H9 (cell line): ENCODE results near the gene PNPLA2. TPM values are rescaled to one million over a fixed set of nuclear protein-coding genes. Genes with fewer than 3 reads are reported as not detected.
A peak's percentile ranks its signal among the peaks of the same experiment; 100 is the strongest.

Experiments used
- DNase-seq: peaks from one replicate; pipeline ENCODE4 v3.0.0-alpha.2; 2017
- H2AFZ ChIP-seq: one replicate; pipeline ENCODE4 v1.6.1; 2013; ENCODE audit warnings: mild to moderate bottlenecking, low read length, control low read depth, moderate library complexity
- H2AK5ac ChIP-seq: 2 replicates; pipeline ENCODE4 v1.6.1; 2013; ENCODE audit warnings: low read length, control low read depth, mixed read lengths; ENCODE audit not compliant: insufficient read length
- H2BK120ac ChIP-seq: one replicate; pipeline ENCODE4 v1.6.1; 2013; ENCODE audit warnings: low read depth, mild to moderate bottlenecking, low read length, control low read depth, inconsistent platforms; ENCODE audit not compliant: poor library complexity, severe bottlenecking
- H2BK12ac ChIP-seq: 2 replicates; pipeline ENCODE4 v1.6.1; 2013; ENCODE audit warnings: low read length, control low read depth, mixed read lengths, low read depth; ENCODE audit not compliant: insufficient read length
- H2BK15ac ChIP-seq: 2 replicates; pipeline ENCODE4 v1.6.1; 2013; ENCODE audit warnings: low read depth, low read length, control low read depth
- H2BK20ac ChIP-seq: one replicate; pipeline ENCODE4 v1.6.1; 2013; ENCODE audit warnings: low read depth, mild to moderate bottlenecking, low read length, control low read depth, inconsistent platforms; ENCODE audit not compliant: poor library complexity, severe bottlenecking
- H2BK5ac ChIP-seq: 2 replicates; pipeline ENCODE4 v1.6.1; 2013; ENCODE audit warnings: low read length, control low read depth, mixed read lengths; ENCODE audit not compliant: insufficient read length
- H3K14ac ChIP-seq: 2 replicates; pipeline ENCODE4 v1.6.1; 2013; ENCODE audit warnings: low read length, control low read depth; ENCODE audit not compliant: insufficient read depth
- H3K18ac ChIP-seq: 2 replicates; pipeline ENCODE4 v1.6.1; 2013; ENCODE audit warnings: low read depth, mild to moderate bottlenecking, mixed read lengths, low read length, control low read depth; ENCODE audit not compliant: insufficient read length
- H3K23ac ChIP-seq: 2 replicates; pipeline ENCODE4 v1.6.1; 2013; ENCODE audit warnings: low read length, control low read depth, mixed read lengths, low read depth; ENCODE audit not compliant: insufficient read length
- H3K23me2 ChIP-seq: 2 replicates; pipeline ENCODE4 v1.6.1; 2013; ENCODE audit warnings: low read depth, mild to moderate bottlenecking, mixed read lengths, low read length, control low read depth; ENCODE audit not compliant: insufficient read length, poor library complexity, severe bottlenecking
- H3K27ac ChIP-seq: 2 replicates; pipeline ENCODE4 v1.5.1; 2013; ENCODE audit warnings: low read length, control low read depth, mixed read lengths, low read depth; ENCODE audit not compliant: insufficient read length
- H3K27me3 ChIP-seq: 2 replicates; pipeline ENCODE4 v1.6.1; 2013; ENCODE audit warnings: low read length, control low read depth, inconsistent platforms; ENCODE audit not compliant: insufficient read depth
- H3K4ac ChIP-seq: 2 replicates; pipeline ENCODE4 v1.6.1; 2013; ENCODE audit warnings: low read depth, mild to moderate bottlenecking, control low read depth, inconsistent platforms, low read length, moderate library complexity
- H3K4me1 ChIP-seq: 2 replicates; pipeline ENCODE4 v1.6.1; 2013; ENCODE audit warnings: low read length, control low read depth, inconsistent platforms; ENCODE audit not compliant: insufficient read depth
- H3K4me2 ChIP-seq: 2 replicates; pipeline ENCODE4 v1.6.1; 2013; ENCODE audit warnings: low read length, control low read depth, mixed read lengths; ENCODE audit not compliant: insufficient read length, insufficient read depth
- H3K56ac ChIP-seq: 2 replicates; pipeline ENCODE4 v1.6.1; 2013; ENCODE audit warnings: low read depth, mild to moderate bottlenecking, mixed read lengths, low read length, control low read depth; ENCODE audit not compliant: insufficient read length
- H3K79me1 ChIP-seq: 2 replicates; pipeline ENCODE4 v1.6.1; 2013; ENCODE audit warnings: low read depth, mild to moderate bottlenecking, moderate library complexity, low read length, control low read depth, inconsistent platforms; ENCODE audit not compliant: insufficient read depth, poor library complexity, severe bottlenecking
- H3K79me2 ChIP-seq: 2 replicates; pipeline ENCODE4 v1.6.1; 2013; ENCODE audit warnings: low read length, control low read depth, inconsistent platforms; ENCODE audit not compliant: insufficient read depth
- H3K9ac ChIP-seq: 2 replicates; pipeline ENCODE4 v1.6.1; 2013; ENCODE audit warnings: low read length, control low read depth, mixed read lengths; ENCODE audit not compliant: insufficient read length; ENCODE audit errors: extremely low read depth
- H3K9me3 ChIP-seq: one replicate; pipeline ENCODE4 v1.6.1; 2013; ENCODE audit warnings: low read depth, low read length, inconsistent platforms; ENCODE audit not compliant: control insufficient read depth
- H3T11ph ChIP-seq: one replicate; pipeline ENCODE4 v1.6.1; 2013; ENCODE audit warnings: mild to moderate bottlenecking, low read length, control low read depth, inconsistent platforms
- H4K20me1 ChIP-seq: one replicate; pipeline ENCODE4 v1.6.1; 2013; ENCODE audit not compliant: control insufficient read depth, insufficient read length, insufficient read depth
- H4K5ac ChIP-seq: 2 replicates; pipeline ENCODE4 v1.6.1; 2013; ENCODE audit warnings: low read depth, mild to moderate bottlenecking, mixed read lengths, low read length, control low read depth; ENCODE audit not compliant: insufficient read length
- H4K8ac ChIP-seq: replicated peaks from 2 replicates; pipeline ENCODE4 v1.6.1; 2013; ENCODE audit warnings: low read length, control low read depth, mixed read lengths, low read depth; ENCODE audit not compliant: insufficient read length
- H4K91ac ChIP-seq: 2 replicates; pipeline ENCODE4 v1.6.1; 2013; ENCODE audit warnings: low read depth, mild to moderate bottlenecking, moderate library complexity, mixed read lengths, low read length, control low read depth; ENCODE audit not compliant: insufficient read length
- H3K27ac Mint-ChIP-seq, 3 experiments: 2 replicates in 2 of 3; 3 replicates in 1 of 3; pipeline ENCODE4 v1.8.0; 2020 to 2021; ENCODE audit warnings: mixed read lengths in 3 of 3, mild to moderate bottlenecking in 1 of 3, moderate library complexity in 1 of 3
- H3K27me3 Mint-ChIP-seq: 2 replicates; pipeline ENCODE4 v1.8.0; 2021; ENCODE audit warnings: low read depth, mild to moderate bottlenecking, moderate library complexity, mixed read lengths
- H3K36me3 Mint-ChIP-seq, 3 experiments: 2 replicates in 2 of 3; 3 replicates in 1 of 3; pipeline ENCODE4 v1.8.0; 2020 to 2021; ENCODE audit warnings: low read depth in 3 of 3, mixed read lengths in 3 of 3; ENCODE audit not compliant: insufficient read depth in 1 of 3
- H3K4me1 Mint-ChIP-seq, 2 experiments: 2 replicates each; pipeline ENCODE4 v1.8.0; 2020; ENCODE audit warnings: mixed read lengths in 2 of 2
- H3K4me3 Mint-ChIP-seq, 2 experiments: 2 replicates in 1 of 2; 3 replicates in 1 of 2; pipeline ENCODE4 v1.8.0; 2020 to 2021; ENCODE audit warnings: mild to moderate bottlenecking in 2 of 2, mixed read lengths in 2 of 2, moderate library complexity in 1 of 2
- H3K9me3 Mint-ChIP-seq, 2 experiments: 2 replicates in 1 of 2; 3 replicates in 1 of 2; pipeline ENCODE4 v1.8.0; 2020; ENCODE audit warnings: mild to moderate bottlenecking in 2 of 2, mixed read lengths in 2 of 2, moderate library complexity in 1 of 2
- CTCF ChIP-seq: fragments of 200-600 bp; sonication (generic); conservative IDR thresholded peaks from 3 replicates; pipeline ENCODE4 v1.8.0; 2021; ENCODE audit warnings: antibody characterized with exemption, mild to moderate bottlenecking
- WGBS: extraction: QIAGEN DNeasy Blood & Tissue Kit; methylation state at CpG from one replicate; pipeline ENCODE4 v1.1.7; 2013; ENCODE audit warnings: missing lambda C conversion rate, low lambda C conversion rate, mixed read lengths; ENCODE audit not compliant: insufficient read length; ENCODE audit errors: extremely low coverage; 5-methylcytosine and 5-hydroxymethylcytosine counted together
- total RNA-seq: library from RNA; stranded (reverse); gene quantifications from 2 replicates; pipeline ENCODE4 v1.2.1, GENCODE V29; 2021

The PNPLA2 gene
- total RNA-seq, 1 experiment from 2014 or later, result 67.3 TPM

DNA sequence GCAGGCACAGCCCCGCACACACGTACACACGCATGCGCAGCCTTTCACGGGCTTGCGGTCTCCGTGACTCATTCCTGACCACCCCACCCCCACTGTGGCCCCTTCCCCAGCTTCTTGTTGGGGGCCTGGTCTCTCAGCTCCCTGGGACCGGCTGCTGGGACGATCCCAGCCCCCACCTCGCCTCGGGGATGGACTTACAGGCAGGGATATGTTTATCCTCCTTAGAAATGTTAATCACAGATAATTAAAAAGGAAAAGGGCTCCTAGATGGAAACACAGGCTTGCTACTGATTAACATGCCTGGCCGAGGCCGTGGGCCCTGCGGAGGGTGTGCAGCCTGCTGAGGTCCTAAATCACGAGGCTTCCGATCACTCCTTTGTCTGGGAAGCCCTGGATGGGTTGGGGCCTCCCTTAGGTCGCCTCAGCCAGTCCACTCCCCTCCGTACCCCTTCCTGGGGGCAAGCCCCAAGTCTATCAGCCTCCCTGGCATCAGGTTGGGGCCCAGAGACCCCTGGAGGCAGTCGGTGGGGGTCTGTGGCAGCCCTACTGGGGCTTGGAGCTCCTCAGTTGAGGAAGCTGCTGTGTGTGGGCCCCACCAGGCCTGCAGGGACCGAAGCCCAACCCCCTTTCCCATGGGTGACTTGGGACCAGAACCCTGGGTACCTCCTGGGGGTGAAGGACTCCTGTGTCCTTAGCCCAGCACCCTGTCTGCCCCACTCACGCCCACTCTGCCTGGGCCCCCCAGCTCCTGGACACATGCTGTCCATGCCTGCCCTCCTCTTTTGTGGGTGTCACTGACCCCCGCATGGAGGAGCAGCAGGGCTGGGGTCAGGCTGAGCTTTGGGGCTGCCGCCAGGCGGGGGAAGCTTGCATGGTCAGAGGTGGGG lies 44.6 kb downstream of the PNPLA2 start:
- Mint-ChIP-seq H3K27me3 (peaks cover 14% of the 10 kb centered on the region), H3K4me3 (peak overlapping the region in 1 of 2 experiments; percentile 65; a peak in 2 of 5 replicates), H3K36me3 (peaks cover 2 to 18% (median 11%) of the 10 kb centered on the region in 3 experiments; a peak in 5 of 7 replicates), H3K27ac (peak overlapping the region in 1 of 3 experiments; percentile 70; a peak in 2 of 7 replicates), H3K9me3 (no peaks in the 10 kb centered on the region), H3K4me1 (peaks cover 18 to 51% of the 10 kb centered on the region in 2 experiments)
- no peaks in the 10 kb centered on the region; the same call in 1 of the 2 replicates for H3K4me1 ChIP-seq
- no peak overlapping the region for H3K4ac ChIP-seq
- 0 out of 2 replicates have a peak overlapping the region, but pooled peaks have one; percentile 16 for H3K14ac ChIP-seq
- H2BK15ac ChIP-seq, result no peak overlapping the region
- H2BK12ac ChIP-seq, result no peak overlapping the region
- no peak overlapping the region for H2BK20ac ChIP-seq
- no peaks in the 10 kb centered on the region for H3K79me1 ChIP-seq
- H3K18ac ChIP-seq, result peak overlapping the region; percentile 52
- H3K27me3 ChIP-seq, result no peaks in the 10 kb centered on the region
- no peak overlapping the region for H3K27ac ChIP-seq
- TF ChIP-seq CTCF, result no peak
- no peak overlapping the region for H2BK120ac ChIP-seq
- H2AK5ac ChIP-seq, result no peak overlapping the region
- DNase-seq, result no peak
- H4K91ac ChIP-seq, result no peak overlapping the region
- H3T11ph ChIP-seq, result no peak overlapping the region
- no peak overlapping the region for H3K23ac ChIP-seq
- H2BK5ac ChIP-seq, result no peak overlapping the region
- no peak overlapping the region for H3K4me2 ChIP-seq
- no peak overlapping the region for H2AFZ ChIP-seq
- H4K20me1 ChIP-seq, result no peaks in the 10 kb centered on the region
- H3K56ac ChIP-seq, result no peak overlapping the region
- H3K9me3 ChIP-seq, result no peaks in the 10 kb centered on the region
- no peaks in the 10 kb centered on the region for H3K79me2 ChIP-seq
- H4K5ac ChIP-seq, result no peak overlapping the region
- WGBS, result no CpG with 5 or more reads among the region's 24 CpGs
- H4K8ac ChIP-seq, result no peak overlapping the region
- H3K23me2 ChIP-seq, result no peaks in the 10 kb centered on the region
- H3K9ac ChIP-seq, result no peak overlapping the region
